Measurements from ENCODE around the gene NTRK3.

NTRK3 gene

GRCh38 chr15:88120026-88120425 lies 136.5 kb downstream of the NTRK3 start:
- DNase-seq (ENCODE audit: low read depth): no peak

DNA sequence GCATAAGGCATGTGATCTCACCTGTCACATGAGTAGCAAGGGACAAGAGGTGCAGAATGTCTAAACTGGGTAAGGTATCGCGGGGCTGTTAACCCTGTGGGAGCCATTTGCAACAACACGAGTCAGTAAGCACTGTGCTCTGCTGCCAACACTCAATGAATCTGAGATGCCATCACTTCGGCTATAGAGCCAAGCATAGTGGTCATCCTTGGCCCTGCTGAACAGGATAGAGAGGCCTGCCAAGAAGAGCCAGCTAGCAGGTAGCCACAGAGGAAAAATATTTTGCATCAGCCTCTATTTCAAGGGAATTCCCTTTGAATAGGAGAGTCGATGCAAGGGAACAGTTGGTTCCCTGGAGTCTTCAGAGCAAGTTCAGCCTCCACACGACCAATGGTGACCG lies 137.8 kb downstream of the NTRK3 start:
- DNase-seq (ENCODE audit: low read depth): no peak

DNA sequence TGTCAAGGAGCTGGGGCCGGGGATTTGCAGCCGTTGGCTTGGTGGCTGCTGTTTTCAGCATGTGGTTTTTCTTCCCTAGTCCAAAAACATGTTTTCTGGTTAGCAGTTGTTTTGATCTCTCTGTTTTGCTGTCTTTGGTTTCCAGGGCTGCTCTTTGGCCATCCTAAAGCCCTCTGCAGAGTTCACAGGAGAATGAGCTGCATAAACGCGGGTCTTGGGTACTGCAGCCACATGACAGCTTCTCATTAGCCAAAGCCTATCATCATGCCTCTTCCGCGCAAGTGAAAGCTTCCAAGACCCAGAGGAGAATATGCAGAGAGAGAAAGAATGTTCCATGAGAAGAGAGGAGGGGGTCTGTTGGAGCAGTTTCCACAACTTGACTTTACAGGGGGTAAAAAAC lies 138.5 kb downstream of the NTRK3 start:
- DNase-seq (ENCODE audit: low read depth): no peak

GRCh38 chr15:88115486-88116152 lies 140.9 kb downstream of the NTRK3 start:
- DNase-seq (ENCODE audit: low read depth): no peak

DNA sequence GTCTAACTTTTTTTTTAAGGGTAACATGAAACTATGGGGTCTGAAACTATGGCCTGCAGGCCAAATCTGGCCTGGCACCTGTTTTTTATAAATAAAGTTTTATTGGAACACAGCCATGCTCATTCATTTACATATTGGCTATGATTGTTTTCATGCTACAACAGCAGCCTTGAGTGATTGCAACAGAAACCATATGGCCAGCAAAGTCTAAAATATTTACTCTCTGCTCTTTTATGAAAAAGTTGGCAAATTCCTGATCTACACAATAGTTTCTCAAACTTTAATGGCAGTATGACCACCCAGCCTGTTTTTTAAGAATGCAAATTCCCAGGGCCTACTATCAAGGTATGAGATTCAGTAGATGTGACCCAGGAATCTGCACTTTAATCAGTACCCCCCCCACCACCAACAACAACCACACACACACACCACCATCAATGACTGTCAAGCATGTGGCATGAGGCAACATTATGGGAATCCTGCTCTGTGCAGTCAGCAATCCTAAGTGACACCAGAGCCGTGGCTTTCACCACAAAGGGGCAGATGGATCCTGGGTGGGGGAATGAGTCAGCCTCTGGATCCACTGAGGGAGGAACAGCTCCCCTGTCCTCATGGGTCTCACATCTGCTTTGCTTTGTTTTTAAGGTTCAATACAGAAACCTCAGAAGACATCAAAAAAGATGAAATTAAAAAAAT lies 142.8 kb downstream of the NTRK3 start:
- no peak for DNase-seq (ENCODE audit: low read depth)

DNA sequence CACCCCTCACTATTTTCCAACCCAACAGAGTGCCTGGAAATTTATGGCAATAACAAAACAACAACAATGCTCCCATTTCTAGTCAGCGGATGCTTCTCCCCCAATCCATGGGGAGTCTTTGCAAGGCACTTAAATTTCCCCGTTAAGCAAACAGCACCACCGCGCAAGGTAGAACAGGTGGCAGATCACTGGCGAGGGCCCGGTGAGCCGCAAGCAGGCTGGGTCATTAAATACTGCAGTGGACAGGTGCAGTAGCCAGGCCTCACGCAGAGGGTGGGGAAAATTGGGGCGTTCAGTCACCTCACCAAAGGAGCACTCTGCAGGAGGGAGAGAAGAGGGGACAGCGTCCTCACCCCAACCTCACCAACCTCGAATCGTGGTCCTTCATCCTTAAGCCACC lies 147.5 kb downstream of the NTRK3 start:
- DNase-seq (ENCODE audit: low read depth): no peak

GRCh38 chr15:88108477-88108876 lies 148.1 kb downstream of the NTRK3 start:
- DNase-seq (ENCODE audit: low read depth): no peak

DNA sequence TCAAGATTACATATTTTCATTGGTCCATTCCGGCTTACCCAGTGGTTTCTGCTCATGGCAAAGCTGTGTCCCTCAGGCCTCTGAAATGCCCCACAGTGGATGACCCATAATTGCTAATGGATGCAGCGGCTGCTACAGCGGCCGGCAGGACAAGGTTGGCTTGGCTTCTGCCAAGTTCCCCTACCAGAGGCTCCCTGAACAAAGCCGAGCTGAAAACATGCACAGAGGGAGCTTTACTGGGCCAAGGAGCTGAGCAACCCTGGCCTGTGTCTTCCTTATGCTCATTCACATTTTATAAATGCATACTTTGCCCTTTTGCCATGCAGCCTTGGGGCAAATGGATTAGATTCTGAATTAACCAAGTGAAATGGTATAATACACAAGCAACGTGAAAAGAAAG lies 150.5 kb downstream of the NTRK3 start:
- no peak for DNase-seq (ENCODE audit: low read depth)

DNA sequence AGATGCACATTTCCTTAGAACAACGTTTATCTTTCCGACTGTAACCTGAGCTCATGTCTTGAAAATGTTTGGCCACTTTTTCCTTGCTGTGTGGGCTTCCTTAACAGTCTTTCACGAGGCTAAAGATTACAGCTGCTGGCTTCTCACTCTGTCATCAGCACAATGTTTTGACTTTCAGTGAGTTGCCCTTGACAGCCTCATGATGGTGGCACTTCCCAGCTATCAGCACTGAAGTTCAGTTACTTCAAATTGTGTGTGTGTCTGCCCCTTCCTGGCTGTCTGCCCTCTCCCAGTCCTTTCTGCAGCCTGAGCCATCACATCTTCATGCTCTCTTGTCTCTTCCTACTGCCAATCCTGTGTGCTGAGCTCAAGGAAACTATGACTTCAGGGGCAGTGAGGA lies 152.2 kb downstream of the NTRK3 start:
- DNase-seq (ENCODE audit: low read depth): no peak

- no peak for DNase-seq (ENCODE audit: low read depth)
Measured at GRCh38 chr15:88100181-88100580, 156.4 kb downstream of the NTRK3 start.

DNA sequence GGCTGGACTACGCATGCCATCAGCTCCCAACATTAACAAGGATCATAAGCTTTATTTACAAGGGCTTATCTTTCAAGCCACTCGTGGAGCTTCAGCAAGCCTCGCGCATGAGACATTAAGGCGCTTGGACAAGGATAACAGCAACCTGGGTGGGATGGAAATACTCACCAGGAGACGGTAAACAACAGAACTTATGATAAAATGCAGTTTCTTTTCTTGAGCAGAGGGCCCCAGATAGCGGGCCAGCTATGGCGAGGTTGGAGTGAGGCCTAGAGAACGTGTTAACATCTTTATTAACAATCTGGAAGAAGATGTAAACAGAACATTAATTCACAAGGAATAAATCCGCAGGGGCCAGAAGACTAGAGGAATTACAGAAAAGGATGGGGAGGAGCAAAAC lies 158.2 kb downstream of the NTRK3 start:
- DNase-seq (ENCODE audit: low read depth): no peak

DNA sequence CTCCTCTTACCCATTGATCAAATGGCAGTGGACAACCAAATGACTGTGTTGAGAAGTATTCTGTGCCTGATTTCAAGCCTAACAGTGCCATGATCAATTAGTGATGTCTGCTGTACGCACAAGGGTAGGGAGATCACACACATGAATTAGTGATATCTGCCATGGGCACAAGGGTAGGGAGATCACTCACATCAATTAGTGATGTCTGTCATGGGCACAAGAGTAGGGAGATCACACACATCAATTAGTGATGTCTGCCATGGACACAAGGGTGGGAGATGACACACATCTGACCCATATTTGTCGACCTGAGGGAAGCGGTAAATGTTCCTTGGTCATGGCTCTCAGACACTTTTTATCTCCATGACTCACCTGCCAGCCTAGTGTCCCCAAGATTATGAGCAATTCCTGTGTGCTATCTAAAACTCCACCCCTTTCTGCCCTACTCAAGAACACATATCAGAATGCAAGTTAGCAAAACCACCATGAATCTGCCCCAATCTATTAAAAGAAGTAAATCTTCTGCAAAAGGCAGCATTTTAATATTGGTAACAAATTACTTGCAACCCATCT lies 165.0 kb downstream of the NTRK3 start:
- no peak for DNase-seq (ENCODE audit: low read depth)

- DNase-seq (ENCODE audit: low read depth): no peak
Measured at GRCh38 chr15:88090481-88091011, 166.0 kb downstream of the NTRK3 start.

DNA sequence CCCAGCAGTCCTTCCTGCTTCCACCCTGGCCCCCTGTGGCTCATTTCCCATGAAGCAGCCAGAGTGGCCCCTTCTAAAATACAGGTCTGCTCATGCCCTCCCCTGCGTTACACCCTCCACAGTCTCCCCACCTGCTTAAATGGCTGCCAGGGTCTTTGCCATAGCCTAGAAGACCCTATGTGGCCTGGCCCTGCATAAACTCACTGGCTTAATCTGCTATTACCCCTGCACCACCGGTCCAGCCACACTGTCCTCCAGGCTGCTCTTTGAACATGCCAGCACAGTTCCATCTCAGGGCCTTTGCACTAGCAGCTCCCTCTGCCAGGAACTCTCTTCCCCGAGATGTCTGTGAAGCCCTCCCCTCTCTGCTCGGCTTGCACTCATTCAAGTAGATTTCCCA lies 166.8 kb downstream of the NTRK3 start:
- no peak for DNase-seq (ENCODE audit: low read depth)

- no peak for DNase-seq (ENCODE audit: low read depth)
Measured at GRCh38 chr15:88089024-88089620, 167.4 kb downstream of the NTRK3 start.

DNA sequence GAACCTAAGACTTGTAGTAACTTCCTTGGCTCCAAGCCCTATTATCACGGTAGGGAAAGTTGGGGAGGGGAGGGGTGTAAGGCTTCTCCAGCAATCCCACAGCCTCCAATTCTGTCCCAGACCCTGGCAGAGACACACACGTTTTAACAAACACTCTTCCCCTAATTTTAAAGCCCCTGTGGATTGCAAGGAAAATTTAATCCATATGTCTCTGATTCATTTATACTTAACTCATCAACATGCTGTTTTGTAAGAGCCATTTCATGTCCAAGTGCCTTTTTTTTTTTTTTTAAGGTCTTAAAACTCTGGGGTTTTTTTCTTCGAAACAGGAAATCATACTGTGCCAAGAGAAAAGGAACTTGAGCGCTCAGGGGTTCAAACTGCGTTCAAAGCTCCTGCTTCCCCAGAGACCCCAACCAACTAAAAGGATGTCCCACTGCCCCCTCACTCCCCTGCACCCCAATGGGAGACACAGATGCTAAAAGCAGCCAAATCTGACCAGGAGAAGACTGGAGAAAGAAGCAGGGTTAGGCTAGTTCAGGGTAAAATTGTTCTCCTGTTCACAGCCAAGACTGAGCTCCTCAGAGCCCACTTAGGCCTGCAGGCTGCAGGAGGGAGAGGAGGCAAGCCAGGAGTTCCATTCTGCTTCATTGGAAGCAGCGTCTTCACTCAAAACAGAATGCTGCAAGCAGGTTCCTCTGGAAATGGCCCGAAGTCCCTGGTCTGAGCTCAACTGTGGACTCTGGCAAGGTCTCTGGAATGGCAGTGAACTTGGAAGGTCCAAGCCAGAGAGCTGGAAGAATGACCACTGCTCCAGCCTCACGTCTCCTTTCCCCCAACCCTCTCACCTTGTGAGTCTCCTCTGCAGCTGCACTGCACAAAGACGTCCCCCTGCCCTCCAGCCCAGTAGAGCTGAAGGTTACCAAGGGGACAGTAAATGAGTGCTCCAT lies 172.5 kb downstream of the NTRK3 start:
- no peak for DNase-seq (ENCODE audit: low read depth)

DNA sequence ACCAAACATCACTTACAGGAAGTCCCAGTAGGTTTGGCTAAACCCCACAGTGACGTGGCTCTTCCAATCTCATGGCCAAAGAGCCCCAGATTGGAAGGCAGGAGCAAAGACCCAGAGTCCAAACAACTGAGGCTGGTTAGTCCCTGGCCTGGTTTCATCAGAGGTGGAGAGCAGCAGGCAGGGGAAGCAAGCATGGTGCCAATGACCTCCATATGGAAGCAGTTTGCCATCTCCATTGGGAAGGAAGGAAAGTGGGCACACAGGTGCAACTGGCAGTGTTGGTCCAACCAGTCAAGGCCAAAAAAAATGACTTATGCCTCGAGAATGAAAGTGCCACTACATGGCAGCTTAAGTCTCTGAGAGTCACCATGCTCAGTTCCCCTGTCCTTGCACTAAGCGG lies 175.9 kb downstream of the NTRK3 start:
- DNase-seq (ENCODE audit: low read depth): no peak

DNA sequence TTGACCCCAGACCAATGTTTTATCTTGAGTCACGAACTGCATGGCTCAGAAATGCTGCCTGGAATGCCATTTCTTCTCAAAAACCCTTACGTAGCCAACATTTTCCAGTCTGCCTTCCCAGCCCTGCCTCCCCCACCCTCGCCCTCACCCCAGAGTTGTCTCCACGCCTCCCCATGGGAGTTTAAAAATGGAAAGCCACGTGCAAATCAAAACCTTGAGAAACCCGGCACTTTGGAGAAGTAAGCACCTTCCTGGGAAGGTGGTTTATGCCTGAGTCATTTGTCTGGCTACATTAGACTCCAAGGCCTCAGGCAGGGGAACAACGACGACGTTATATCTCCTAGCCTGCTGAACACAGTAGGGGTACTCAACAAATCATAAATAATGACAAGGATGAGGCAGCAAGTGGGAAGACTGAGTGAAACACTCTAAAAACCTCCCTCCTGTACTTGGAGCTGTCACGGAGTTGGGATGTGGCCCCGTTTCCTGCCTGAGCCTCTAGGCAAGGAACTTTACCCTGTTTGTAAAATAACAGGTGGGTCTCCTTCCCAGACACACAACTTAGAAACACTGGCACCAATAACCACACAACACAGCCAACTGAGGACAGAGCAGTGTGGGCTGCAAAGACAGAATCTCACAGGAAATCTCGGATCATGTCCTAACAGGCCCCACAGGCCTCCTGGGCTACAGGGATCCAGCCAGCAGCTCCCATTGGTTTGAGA lies 179.1 kb downstream of the NTRK3 start:
- DNase-seq (ENCODE audit: low read depth): no peak

DNA sequence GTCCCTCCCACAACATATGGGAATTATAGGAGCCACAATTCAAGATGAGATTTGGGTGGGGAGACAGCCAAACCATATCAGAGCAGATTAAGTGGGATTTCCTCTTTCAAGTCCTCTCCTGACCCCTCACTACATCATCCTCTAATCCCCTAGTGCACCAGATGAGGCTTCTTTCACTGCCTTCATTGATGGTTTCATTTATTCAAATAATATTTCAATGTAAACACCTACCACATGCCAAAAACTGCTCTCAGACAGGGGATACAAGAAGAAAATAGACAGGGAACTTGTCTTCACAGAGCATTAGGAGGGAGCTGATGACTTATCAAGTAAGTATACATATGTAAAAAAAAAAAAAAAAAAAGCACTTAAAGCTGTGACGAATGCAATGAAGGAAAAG lies 180.2 kb downstream of the NTRK3 start:
- DNase-seq (ENCODE audit: low read depth): no peak

- DNase-seq (ENCODE audit: low read depth): no peak
Measured at GRCh38 chr15:88075102-88075501, 181.4 kb downstream of the NTRK3 start.

DNA sequence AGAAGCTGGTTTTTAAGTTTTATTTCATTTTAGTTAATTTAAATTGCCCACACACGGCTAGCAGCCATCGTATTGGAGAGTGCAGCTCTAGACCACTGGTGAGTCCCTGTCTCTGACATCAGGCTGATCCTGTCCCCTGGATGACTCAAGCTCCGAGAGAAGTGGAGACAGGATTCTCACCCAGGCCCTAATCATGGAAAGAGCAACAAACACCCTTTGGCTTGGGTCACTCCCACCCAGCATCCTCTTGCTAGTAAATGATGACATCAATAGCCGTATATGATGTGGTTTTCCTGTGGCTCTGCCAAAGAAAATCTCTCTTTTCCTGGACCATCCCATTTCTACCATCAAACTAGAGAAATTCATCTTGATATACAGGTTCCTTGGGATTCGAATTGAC lies 182.2 kb downstream of the NTRK3 start:
- DNase-seq (ENCODE audit: low read depth): no peak

Data from activated T-helper 1 cell treated with Interleukin-2 at 50 U/mL for 16 hours (primary cell).